WTC11 (cell line): ENCODE results near the gene PREPL. TPM values are rescaled to one million over a fixed set of nuclear protein-coding genes. Genes with fewer than 3 reads are reported as not detected.

Experiments used
- ATAC-seq: fragments of 200-7000 bp; cut with Tn5 transposase; 2 replicates; pipeline ENCODE4 v1.10.0; 2021; ENCODE audit warnings: mild to moderate bottlenecking, moderate library complexity
- CTCF ChIA-PET: fragments of 300-600 bp; sonication (Branson Sonifier 250); formaldehyde crosslinking; loops from one replicate; lab custom pipeline; 2021; ENCODE audit warnings: antibody characterized with exemption; lab: Charles Lee
- POLR2A ChIA-PET: fragments of 350-600 bp; sonication (Branson Sonifier 250); formaldehyde crosslinking; loops from one replicate; lab custom pipeline; 2021; ENCODE audit warnings: antibody characterized with exemption; lab: Charles Lee
- DNase-seq: peaks from one replicate; pipeline ENCODE4 v3.0.0; 2021; ENCODE audit warnings: low spot score
- H3K27ac Mint-ChIP-seq: 2 replicates; pipeline ENCODE4 v1.8.0; 2021; ENCODE audit warnings: mixed read lengths
- H3K27me3 Mint-ChIP-seq: 2 replicates; pipeline ENCODE4 v1.8.0; 2021; ENCODE audit warnings: low read depth, mild to moderate bottlenecking, moderate library complexity, mixed read lengths
- H3K36me3 Mint-ChIP-seq: 2 replicates; pipeline ENCODE4 v1.8.0; 2021; ENCODE audit warnings: mixed read lengths
- H3K4me1 Mint-ChIP-seq: 2 replicates; pipeline ENCODE4 v1.8.0; 2022; ENCODE audit warnings: mixed read lengths
- H3K4me3 Mint-ChIP-seq: 2 replicates; pipeline ENCODE4 v1.8.0; 2021; ENCODE audit warnings: mild to moderate bottlenecking, moderate library complexity, mixed read lengths
- H3K9me3 Mint-ChIP-seq: 2 replicates; pipeline ENCODE4 v1.8.0; 2021; ENCODE audit warnings: mixed read lengths
- ATF1 ChIP-seq: sonication (generic); formaldehyde crosslinking; IDR thresholded peaks from 2 replicates; pipeline ENCODE4 v1.8.1; 2023; ENCODE audit warnings: mild to moderate bottlenecking, moderate library complexity, missing genetic modification reagents
- CREM ChIP-seq: sonication (generic); formaldehyde crosslinking; IDR thresholded peaks from 2 replicates; pipeline ENCODE4 v1.8.1; 2022; ENCODE audit warnings: mild to moderate bottlenecking, missing genetic modification reagents, moderate library complexity
- ETV6 ChIP-seq: sonication (generic); formaldehyde crosslinking; IDR thresholded peaks from 2 replicates; pipeline ENCODE4 v1.8.1; 2022; ENCODE audit warnings: mild to moderate bottlenecking, missing genetic modification reagents
- FOXJ3 ChIP-seq: sonication (generic); formaldehyde crosslinking; IDR thresholded peaks from 2 replicates; pipeline ENCODE4 v1.9.0; 2021; ENCODE audit warnings: missing genetic modification reagents, mild to moderate bottlenecking, borderline replicate concordance
- KAT7 ChIP-seq: sonication (generic); formaldehyde crosslinking; IDR thresholded peaks from 2 replicates; pipeline ENCODE4 v1.8.1; 2023; ENCODE audit warnings: missing genetic modification reagents, mild to moderate bottlenecking, borderline replicate concordance
- MXD4 ChIP-seq: fragments of 250-450 bp; sonication (Bioruptor Pico); IDR thresholded peaks from 2 replicates; pipeline ENCODE4 v1.8.0; 2021; ENCODE audit warnings: mild to moderate bottlenecking, moderate library complexity, borderline replicate concordance
- NR3C1 ChIP-seq: sonication (generic); formaldehyde crosslinking; conservative IDR thresholded peaks from 2 replicates; pipeline ENCODE4 v1.8.1; 2023; ENCODE audit warnings: low read depth, mild to moderate bottlenecking, missing genetic modification reagents
- OVOL2 ChIP-seq: fragments of 250-450 bp; sonication (Bioruptor Pico); IDR thresholded peaks from 2 replicates; pipeline ENCODE4 v1.9.0; 2021; ENCODE audit warnings: mild to moderate bottlenecking, borderline replicate concordance
- RORB ChIP-seq: fragments of 250-450 bp; sonication (Bioruptor Pico); IDR thresholded peaks from 2 replicates; pipeline ENCODE4 v1.9.0; 2021; ENCODE audit warnings: mild to moderate bottlenecking
- SOX15 ChIP-seq: fragments of 250-450 bp; sonication (Bioruptor Pico); IDR thresholded peaks from 2 replicates; pipeline ENCODE4 v1.9.0; 2021; ENCODE audit warnings: mild to moderate bottlenecking
- TCF7 ChIP-seq: sonication (generic); formaldehyde crosslinking; IDR thresholded peaks from 2 replicates; pipeline ENCODE4 v1.8.0; 2022; ENCODE audit warnings: mild to moderate bottlenecking, low read depth, missing genetic modification reagents, moderate library complexity
- TEAD4 ChIP-seq: sonication (generic); formaldehyde crosslinking; IDR thresholded peaks from 2 replicates; pipeline ENCODE4 v1.8.0; 2022; ENCODE audit warnings: mild to moderate bottlenecking, missing genetic modification reagents
- ZBTB43 ChIP-seq: sonication (generic); formaldehyde crosslinking; IDR thresholded peaks from 2 replicates; pipeline ENCODE4 v1.8.1; 2023; ENCODE audit warnings: mild to moderate bottlenecking, missing genetic modification reagents
- ZNF121 ChIP-seq: sonication (generic); formaldehyde crosslinking; IDR thresholded peaks from 2 replicates; pipeline ENCODE4 v1.8.0; 2023; ENCODE audit warnings: missing genetic modification reagents
- ZNF263 ChIP-seq: sonication (generic); formaldehyde crosslinking; IDR thresholded peaks from 2 replicates; pipeline ENCODE4 v1.8.1; 2022; ENCODE audit warnings: low read depth, mild to moderate bottlenecking, moderate library complexity, missing genetic modification reagents
- ZNF317 ChIP-seq: sonication (generic); formaldehyde crosslinking; IDR thresholded peaks from 2 replicates; pipeline ENCODE4 v1.8.1; 2023; ENCODE audit warnings: low read depth, mild to moderate bottlenecking, moderate library complexity, missing genetic modification reagents, borderline replicate concordance
- ZNF671 ChIP-seq: fragments of 250-450 bp; sonication (Bioruptor Pico); IDR thresholded peaks from 2 replicates; pipeline ENCODE4 v1.8.0; 2021; ENCODE audit warnings: mild to moderate bottlenecking
- total RNA-seq: library from RNA; stranded (reverse); gene quantifications from 3 replicates; pipeline ENCODE4 v1.2.3, GENCODE V29; 2021
- TF ChIP-seq, protein P1 (sequence below): sonication (generic); formaldehyde crosslinking; IDR thresholded peaks from 2 replicates; pipeline ENCODE4 v1.8.1; 2023; ENCODE audit warnings: mild to moderate bottlenecking, missing genetic modification reagents, borderline replicate concordance
- TF ChIP-seq, protein P2 (sequence below): fragments of 250-450 bp; sonication (Bioruptor Pico); conservative IDR thresholded peaks from 2 replicates; pipeline ENCODE4 v1.9.0; 2021; ENCODE audit warnings: mild to moderate bottlenecking
- TF ChIP-seq, protein P3 (sequence below): sonication (generic); formaldehyde crosslinking; IDR thresholded peaks from 2 replicates; pipeline ENCODE4 v1.8.1; 2023; ENCODE audit warnings: mild to moderate bottlenecking, moderate library complexity, missing genetic modification reagents

PREPL gene
- total RNA-seq, 1 experiment from 2014 or later = 29.3 TPM

- H3K9me3 Mint-ChIP-seq = no peaks in the 10 kb centered on the region
- CTCF ChIA-PET = interaction anchor here (0.7 kb wide), 1 partner anchor 253 kb away, joined by 3 read pairs; no protein-coding TSS in a partner anchor
- peaks cover 16% of the 10 kb centered on the region for H3K4me1 Mint-ChIP-seq
- TF ChIP-seq ZNF121 (CRISPR knock-in tag) (no peak), ZNF317 (CRISPR knock-in tag) (no peak), ETV6 (CRISPR knock-in tag) (no peak), RORB (CRISPR knock-in tag) (no peak), SOX15 (CRISPR knock-in tag) (no peak), ZBTB43 (CRISPR knock-in tag) (no peak), FOXJ3 (CRISPR knock-in tag) (no peak), KAT7 (CRISPR knock-in tag) (no peak), OVOL2 (CRISPR knock-in tag) (no peak), TCF7 (CRISPR knock-in tag) (no peak), ZNF263 (CRISPR knock-in tag) (no peak), NR3C1 (CRISPR knock-in tag) (no peak), ZNF671 (CRISPR knock-in tag) (no peak), MXD4 (CRISPR knock-in tag) (no peak), CREM (CRISPR knock-in tag) (no peak), TEAD4 (CRISPR knock-in tag) (no peak), ATF1 (CRISPR knock-in tag) (no peak)
- TF ChIP-seq, protein P1, sequence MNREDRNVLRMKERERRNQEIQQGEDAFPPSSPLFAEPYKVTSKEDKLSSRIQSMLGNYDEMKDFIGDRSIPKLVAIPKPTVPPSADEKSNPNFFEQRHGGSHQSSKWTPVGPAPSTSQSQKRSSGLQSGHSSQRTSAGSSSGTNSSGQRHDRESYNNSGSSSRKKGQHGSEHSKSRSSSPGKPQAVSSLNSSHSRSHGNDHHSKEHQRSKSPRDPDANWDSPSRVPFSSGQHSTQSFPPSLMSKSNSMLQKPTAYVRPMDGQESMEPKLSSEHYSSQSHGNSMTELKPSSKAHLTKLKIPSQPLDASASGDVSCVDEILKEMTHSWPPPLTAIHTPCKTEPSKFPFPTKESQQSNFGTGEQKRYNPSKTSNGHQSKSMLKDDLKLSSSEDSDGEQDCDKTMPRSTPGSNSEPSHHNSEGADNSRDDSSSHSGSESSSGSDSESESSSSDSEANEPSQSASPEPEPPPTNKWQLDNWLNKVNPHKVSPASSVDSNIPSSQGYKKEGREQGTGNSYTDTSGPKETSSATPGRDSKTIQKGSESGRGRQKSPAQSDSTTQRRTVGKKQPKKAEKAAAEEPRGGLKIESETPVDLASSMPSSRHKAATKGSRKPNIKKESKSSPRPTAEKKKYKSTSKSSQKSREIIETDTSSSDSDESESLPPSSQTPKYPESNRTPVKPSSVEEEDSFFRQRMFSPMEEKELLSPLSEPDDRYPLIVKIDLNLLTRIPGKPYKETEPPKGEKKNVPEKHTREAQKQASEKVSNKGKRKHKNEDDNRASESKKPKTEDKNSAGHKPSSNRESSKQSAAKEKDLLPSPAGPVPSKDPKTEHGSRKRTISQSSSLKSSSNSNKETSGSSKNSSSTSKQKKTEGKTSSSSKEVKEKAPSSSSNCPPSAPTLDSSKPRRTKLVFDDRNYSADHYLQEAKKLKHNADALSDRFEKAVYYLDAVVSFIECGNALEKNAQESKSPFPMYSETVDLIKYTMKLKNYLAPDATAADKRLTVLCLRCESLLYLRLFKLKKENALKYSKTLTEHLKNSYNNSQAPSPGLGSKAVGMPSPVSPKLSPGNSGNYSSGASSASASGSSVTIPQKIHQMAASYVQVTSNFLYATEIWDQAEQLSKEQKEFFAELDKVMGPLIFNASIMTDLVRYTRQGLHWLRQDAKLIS (CRISPR knock-in tag) = no peak
- TF ChIP-seq, protein P2, sequence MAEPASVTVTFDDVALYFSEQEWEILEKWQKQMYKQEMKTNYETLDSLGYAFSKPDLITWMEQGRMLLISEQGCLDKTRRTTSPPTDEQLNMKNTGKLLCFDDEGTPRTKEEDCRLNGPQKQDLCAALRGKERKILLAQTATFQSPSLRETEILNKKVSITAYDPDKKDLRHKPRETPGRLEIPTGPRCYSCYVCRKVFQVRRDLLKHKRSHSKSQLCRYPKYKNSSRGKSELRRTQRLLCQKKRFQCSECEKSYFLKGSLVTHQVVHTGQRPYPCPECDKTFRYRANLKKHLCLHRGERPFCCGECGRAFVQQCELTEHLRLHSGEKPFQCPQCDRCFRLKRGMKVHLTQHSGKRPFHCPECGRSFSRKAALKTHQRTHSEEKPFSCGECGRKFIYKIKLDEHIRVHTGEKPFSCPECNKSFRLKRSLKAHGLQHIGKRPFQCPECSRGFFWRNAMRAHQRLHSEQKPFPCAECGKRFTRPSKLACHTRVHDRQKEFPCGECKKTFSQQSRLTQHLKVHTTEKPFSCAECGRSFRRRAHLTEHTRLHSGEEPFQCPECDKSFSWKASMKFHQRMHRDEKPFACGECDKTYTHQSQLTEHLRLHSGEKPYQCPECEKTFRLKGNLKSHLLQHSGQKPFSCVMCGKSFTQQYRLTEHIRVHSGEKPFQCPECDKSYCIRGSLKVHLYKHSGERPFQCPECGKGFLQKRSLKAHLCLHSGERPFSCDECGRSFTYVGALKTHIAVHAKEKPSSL (CRISPR knock-in tag) = no peak
- TF ChIP-seq, protein P3, sequence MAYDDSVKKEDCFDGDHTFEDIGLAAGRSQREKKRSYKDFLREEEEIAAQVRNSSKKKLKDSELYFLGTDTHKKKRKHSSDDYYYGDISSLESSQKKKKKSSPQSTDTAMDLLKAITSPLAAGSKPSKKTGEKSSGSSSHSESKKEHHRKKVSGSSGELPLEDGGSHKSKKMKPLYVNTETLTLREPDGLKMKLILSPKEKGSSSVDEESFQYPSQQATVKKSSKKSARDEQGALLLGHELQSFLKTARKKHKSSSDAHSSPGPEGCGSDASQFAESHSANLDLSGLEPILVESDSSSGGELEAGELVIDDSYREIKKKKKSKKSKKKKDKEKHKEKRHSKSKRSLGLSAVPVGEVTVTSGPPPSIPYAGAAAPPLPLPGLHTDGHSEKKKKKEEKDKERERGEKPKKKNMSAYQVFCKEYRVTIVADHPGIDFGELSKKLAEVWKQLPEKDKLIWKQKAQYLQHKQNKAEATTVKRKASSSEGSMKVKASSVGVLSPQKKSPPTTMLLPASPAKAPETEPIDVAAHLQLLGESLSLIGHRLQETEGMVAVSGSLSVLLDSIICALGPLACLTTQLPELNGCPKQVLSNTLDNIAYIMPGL (CRISPR knock-in tag) = no peak
- TF ChIP-seq, all 79 proteins: peak for 0
- Mint-ChIP-seq H3K27me3 (no peaks in the 10 kb centered on the region), H3K36me3 (no peaks in the 10 kb centered on the region), H3K4me3 (no peak overlapping the region), H3K27ac (no peak overlapping the region; the same call in 1 of the 2 replicates)
- POLR2A ChIA-PET = no interaction called here
- DNase-seq (no peak), ATAC-seq (no peak)
These were observed 63.9 kb downstream of the PREPL start for GRCh38 chr2:44297431-44297830.
